Renal cortex interstitium (tissue), 11 donors: ENCODE measurements around the gene DMXL1. TPM values are rescaled to one million over a fixed set of nuclear protein-coding genes. Genes with fewer than 3 reads are reported as not detected.
"Not testable (repeated sequence)": the region's sequence is repeated elsewhere in the genome, so short reads cannot be mapped to it uniquely, and the experiment has no call there.

ENCODE experiments used
- DNase-seq, 11 donors: peaks; one replicate each; pipeline ENCODE4 v3.0.0-alpha.2; 2013; ENCODE audit warnings: low read depth in 9 of 11, low spot score in 4 of 11; ENCODE audit errors: extremely low read depth in 1 of 11
- polyA plus RNA-seq, 3 donors: library from polyadenylated mRNA; unstranded; fragments of 120-200 nt; gene quantifications; one replicate each; pipeline ENCODE4 v1.2.1, GENCODE V29; 2013; ENCODE audit not compliant: insufficient read length in 3 of 3

The DMXL1 gene
- polyA plus RNA-seq, 3 donors = 48.5 to 62.8 (median 55.1) TPM

GRCh38 chr5:119088438-119088837 lies 17.6 kb downstream of the DMXL1 start:
- no peak for DNase-seq

- no peak for DNase-seq
These were observed 24.7 kb downstream of the DMXL1 start for GRCh38 chr5:119095611-119096010.

- DNase-seq = no peak
These were observed 35.1 kb downstream of the DMXL1 start for GRCh38 chr5:119105971-119106370.

DNA sequence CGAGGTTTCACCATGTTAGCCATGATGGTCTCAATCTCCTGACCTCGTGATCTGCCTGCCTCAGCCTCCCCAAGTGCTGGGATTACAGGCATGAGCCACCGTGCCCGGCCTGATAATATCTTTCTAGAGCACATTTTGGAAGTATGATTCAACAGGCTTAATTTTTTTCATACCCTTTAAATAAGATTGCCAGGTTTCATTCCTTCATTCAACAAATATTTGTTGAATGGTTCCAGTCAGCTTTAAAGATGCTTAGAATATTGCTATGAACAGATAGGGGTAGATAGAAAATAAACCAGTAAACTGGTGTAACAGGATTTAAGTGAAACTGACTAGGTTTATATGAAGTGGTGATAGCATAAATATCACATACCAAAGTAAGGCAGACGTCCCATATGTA lies 41.3 kb downstream of the DMXL1 start:
- no peak for DNase-seq

DNA sequence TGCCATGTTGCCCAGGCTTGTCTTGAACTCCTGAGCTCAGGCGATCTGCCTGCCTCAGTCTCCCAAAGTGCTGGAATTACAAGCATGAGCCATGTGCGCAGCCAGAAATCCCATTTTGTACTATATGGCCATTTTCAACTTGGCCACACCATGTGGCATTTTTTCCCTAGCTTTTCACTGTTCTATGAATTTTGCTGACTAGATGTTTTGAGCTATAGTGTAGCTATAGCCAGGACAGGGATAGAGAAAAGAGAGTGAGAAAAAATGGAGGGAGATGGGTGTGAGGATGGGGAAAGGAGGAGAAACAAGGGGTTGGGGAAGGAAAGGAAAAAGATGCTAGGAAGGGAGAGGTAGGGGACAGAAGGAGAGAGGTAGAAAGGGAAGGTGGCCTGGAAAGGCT lies 46.4 kb downstream of the DMXL1 start:
- DNase-seq = no peak

- no peak for DNase-seq
These were observed 47.1 kb downstream of the DMXL1 start for GRCh38 chr5:119118000-119118399.

GRCh38 chr5:119120893-119121292 lies 50.0 kb downstream of the DMXL1 start:
- no peak for DNase-seq

- not testable (repeated sequence) for DNase-seq
These were observed 51.6 kb downstream of the DMXL1 start for GRCh38 chr5:119122474-119122873.

DNA sequence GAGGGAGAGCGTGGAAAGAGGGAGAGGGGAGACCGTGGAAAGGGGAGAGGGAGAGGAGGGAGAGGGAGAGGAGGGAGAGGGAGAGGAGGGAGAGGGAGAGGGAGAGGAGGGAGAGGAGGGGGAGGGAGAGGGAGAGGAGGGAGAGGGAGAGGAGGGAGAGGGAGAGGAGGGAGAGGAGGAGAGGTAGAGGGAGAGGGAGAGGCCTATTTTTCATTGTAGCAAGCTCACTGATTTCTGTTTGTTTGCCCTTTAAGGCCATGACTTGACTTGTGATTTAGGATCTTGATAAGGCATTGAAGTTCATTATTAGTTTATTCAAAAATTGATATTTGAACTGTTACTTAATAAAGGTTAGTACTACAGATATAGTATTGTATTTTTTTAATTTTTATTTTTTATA lies 52.4 kb downstream of the DMXL1 start:
- no peak for DNase-seq

DNA sequence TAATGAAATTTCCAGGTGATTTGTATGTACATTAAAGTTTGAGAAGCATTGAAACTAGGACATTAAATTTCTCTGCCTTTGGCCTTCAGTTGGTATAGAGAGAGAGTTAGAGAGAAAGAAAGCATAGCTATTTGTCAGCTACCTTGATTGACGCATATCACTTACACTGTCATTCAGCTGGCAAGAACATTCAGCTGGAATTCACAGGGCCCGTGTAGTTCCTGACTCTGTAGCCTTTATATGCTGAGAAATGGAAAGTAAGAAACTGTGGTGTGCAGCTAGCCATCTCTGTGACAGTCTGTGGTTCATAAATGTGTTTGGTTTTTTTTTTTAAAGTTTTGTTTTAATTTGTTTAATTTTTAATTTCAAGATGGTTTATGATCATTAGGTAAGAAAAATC lies 58.9 kb downstream of the DMXL1 start:
- no peak for DNase-seq

DNA sequence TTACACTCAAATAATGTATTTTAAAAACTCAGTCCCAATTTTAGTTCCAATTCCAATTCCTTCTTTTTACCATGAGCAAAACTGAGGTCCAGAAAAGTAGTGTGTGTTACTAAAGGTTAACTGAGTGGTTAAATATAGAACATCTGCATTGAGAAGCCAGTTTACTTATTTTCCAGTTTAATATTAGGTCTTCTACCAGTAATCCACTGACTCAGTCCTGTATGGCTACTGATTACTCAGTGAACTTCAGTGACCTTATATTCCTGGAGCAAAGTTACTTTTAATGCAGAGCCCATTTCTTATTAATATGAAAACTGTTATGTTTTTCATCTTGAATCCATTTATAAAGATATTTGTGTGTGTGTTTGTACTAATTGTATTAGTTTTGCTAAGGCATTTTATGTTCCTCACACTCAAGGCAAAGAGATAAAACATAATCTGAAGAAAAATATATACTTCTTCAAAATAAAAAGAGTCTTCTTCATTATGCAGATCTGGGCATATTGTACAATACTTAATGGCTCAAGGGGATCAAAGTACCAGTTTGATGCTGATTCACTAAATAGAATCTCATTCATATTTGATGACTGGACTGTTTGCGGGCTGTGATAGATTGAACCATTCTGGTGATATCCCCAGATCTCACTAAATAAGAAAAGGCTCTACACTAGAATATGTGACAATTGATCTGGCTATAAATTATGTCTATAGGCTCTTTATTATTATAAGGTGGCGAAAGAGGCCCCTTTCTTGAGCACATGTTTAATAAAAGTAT lies 60.8 kb downstream of the DMXL1 start:
- no peak for DNase-seq

GRCh38 chr5:119135743-119136142 lies 64.9 kb downstream of the DMXL1 start:
- not testable (repeated sequence) for DNase-seq

DNA sequence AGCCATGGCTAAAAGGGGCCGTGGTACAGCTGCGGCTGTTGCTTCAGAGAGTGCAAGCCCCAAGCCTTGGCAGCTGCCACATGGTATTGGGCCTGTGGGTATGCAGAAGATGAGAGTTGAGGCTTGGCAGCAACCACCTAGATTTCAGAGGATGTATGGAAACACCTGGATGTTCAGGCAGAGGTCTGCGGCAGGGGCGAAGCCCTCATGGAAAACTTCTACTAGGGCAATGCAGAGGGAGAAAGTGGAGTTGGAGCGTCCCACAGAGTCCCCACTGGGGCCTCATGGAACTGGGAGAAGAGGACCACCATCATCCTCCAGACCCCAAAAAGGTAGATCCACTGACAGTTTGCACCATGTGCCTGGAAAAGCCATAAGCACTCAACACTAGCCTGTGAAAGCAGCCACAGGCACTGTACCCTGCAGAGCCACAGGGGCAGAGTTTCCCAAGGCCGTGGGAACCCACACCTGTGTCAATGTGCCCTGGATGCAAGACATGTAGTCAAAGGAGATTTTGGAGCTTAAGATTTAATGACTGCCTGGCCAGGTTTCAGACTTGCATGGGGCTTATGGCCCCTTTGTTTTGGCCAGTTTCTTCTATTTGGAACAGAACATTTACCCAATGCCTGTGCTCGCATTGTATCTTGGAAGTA lies 65.9 kb downstream of the DMXL1 start:
- DNase-seq = no peak

DNA sequence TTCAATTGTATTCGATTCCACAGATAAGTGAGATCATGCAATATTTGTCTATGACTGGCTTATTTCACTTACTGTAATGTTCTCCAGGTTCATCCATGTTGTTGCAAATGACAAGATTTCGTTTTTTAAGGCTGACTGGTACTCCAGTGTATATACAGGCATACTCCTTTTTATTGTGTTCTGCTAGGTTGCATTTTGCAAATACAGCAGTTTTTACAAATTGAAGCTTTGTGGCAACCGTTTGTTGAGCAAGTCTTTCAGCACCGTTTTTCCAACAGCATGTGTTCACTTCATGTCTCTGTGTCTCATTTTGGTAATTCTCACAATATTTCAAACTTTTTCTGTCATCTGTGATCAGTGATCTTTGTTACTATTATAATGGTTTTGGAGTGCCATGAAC lies 82.7 kb downstream of the DMXL1 start:
- DNase-seq = no peak

GRCh38 chr5:119158144-119158543 lies 87.3 kb downstream of the DMXL1 start:
- no peak for DNase-seq

DNA sequence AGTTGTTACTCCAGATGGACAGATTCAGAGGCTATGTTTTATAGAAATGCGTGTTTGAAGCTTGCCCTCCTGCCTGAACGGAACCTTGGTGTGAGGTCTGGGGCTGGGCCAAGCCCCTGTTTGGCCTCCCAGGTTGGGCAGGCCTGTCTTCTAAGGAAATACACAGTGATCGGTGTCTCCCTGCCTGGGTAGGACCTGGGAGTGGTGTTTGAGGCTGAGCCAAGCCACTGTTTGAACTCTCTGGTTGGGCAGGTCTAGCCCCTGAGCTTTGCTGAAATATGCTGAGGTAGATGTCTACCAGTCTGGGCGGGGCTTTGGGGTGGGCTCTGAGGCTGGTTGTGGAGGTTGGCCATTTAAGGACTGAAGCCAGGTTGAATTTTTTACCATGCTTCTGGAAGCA lies 90.5 kb downstream of the DMXL1 start:
- no peak for DNase-seq

- DNase-seq = no peak
These were observed 95.1 kb downstream of the DMXL1 start for GRCh38 chr5:119166026-119166425.

DNA sequence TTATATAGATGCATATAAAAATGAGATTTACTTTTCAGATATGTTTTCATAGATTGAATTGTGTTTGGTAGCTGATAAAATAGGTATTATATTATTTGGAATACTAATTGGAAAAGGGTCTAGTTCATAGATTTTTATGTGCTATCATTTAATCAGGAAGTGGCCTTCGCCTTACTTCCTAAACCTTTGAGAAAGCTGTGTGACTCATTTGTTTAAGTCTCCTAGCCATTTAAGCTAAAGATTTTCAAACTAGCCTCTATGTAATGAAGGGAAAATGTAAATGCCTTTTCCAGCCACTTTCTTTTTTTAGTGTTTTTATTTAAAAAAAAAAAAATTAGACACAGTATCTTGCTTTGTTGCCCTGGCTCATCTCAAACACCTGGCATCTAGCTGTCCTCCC lies 97.5 kb downstream of the DMXL1 start:
- DNase-seq = no peak

GRCh38 chr5:119171686-119172085 lies 100.8 kb downstream of the DMXL1 start:
- no peak for DNase-seq

DNA sequence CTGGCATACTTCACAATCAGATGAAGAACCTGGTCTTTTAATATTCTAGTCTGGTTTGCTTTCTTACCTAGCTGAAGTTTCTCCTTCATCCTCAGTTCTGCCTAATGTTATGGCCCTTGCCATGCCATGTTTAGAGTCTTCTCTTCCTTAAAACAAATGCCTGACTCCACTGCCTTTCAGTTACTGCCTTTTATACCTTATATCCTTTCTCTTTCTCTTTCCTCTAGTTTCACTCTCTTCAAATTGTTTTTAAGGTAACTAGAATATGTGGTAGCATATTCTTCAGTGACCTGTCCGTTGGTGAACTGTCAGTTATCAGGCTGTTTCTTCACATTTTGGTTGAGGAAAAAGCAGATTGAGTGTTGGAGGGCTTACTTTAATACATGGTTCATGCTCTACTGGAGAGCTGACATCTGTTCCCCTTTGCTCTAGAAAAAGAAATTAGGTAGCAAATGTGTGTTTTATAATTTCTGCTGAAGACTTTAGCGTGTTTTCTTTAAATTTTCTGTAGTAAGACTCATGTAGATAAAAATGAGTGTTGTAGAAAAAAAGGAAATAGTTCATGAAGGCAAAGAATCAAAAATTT lies 103.8 kb downstream of the DMXL1 start:
- no peak for DNase-seq
